Lung (tissue), 12 donors: Measurements from ENCODE around the gene HBB. TPM values are rescaled to one million over a fixed set of nuclear protein-coding genes. Genes with fewer than 3 reads are reported as not detected.

ENCODE experiments used
- ATAC-seq: fragments of 200-7000 bp; cut with Tn5 transposase; one replicate; pipeline ENCODE4 v1.9.1; 2020; ENCODE audit warnings: moderate number of reproducible peaks; ENCODE audit not compliant: insufficient read depth, low FRiP score
- DNase-seq, 3 donors: peaks; one replicate each; pipeline ENCODE4 v3.0.0-alpha.2; 2013 to 2017
- H3K27ac ChIP-seq, 2 donors: one replicate each; pipeline ENCODE4 v1.5.1; 2013; ENCODE audit warnings: mild to moderate bottlenecking in 2 of 2, moderate library complexity in 2 of 2, control low read depth in 1 of 2, inconsistent platforms in 1 of 2, low read depth in 1 of 2, low read length in 1 of 2
- H3K27me3 ChIP-seq, 3 donors: one replicate each; pipeline ENCODE4 v1.5.1; 2013; ENCODE audit warnings: low read length in 2 of 3; ENCODE audit not compliant: control insufficient read depth in 3 of 3, insufficient read depth in 3 of 3
- H3K36me3 ChIP-seq, 4 donors: one replicate each; pipeline ENCODE4 v1.5.1; 2013; ENCODE audit warnings: low read length in 4 of 4, mild to moderate bottlenecking in 1 of 4, moderate library complexity in 1 of 4; ENCODE audit not compliant: control insufficient read depth in 4 of 4, insufficient read depth in 4 of 4
- H3K4me1 ChIP-seq, 5 donors: one replicate each; pipeline ENCODE4 v1.5.1; 2013; ENCODE audit warnings: low read length in 5 of 5, mild to moderate bottlenecking in 2 of 5, moderate library complexity in 1 of 5; ENCODE audit not compliant: control insufficient read depth in 5 of 5, insufficient read depth in 5 of 5
- H3K4me3 ChIP-seq: one replicate; pipeline ENCODE4 v1.5.1; 2013; ENCODE audit warnings: mild to moderate bottlenecking, control low read depth, moderate library complexity
- H3K9ac ChIP-seq, 2 donors: one replicate each; pipeline ENCODE4 v1.5.1; 2013; ENCODE audit warnings: low read length in 2 of 2, control low read depth in 1 of 2; ENCODE audit not compliant: insufficient read depth in 1 of 2
- H3K9me3 ChIP-seq, 4 donors: one replicate each; pipeline ENCODE4 v1.5.1; 2013; ENCODE audit warnings: low read length in 3 of 4, mild to moderate bottlenecking in 1 of 4, moderate library complexity in 1 of 4; ENCODE audit not compliant: control insufficient read depth in 4 of 4, insufficient read depth in 3 of 4
- CTCF ChIP-seq: IDR thresholded peaks from 2 replicates; pipeline ENCODE4 v1.5.1; 2012; ENCODE audit warnings: mild to moderate bottlenecking; ENCODE audit errors: control extremely low read depth, extremely low read depth
- WGBS, 2 donors: extraction: QIAGEN DNeasy Blood & Tissue Kit; methylation state at CpG; one replicate each; pipeline ENCODE4 v1.1.7; 2013; 5-methylcytosine and 5-hydroxymethylcytosine counted together
- polyA plus RNA-seq, 2 donors: library from polyadenylated mRNA; stranded (reverse); fragments of 200-250 nt; gene quantifications; one replicate each; pipeline ENCODE4 v1.2.1, GENCODE V29; 2013
- total RNA-seq, 2 donors: library from RNA; depleted of rRNA in 1 of 2; stranded (reverse); fragments of >200 nt in 1 of 2; gene quantifications; one replicate each; pipeline ENCODE4 v1.2.1, GENCODE V29; 2014 to 2021
- donor health status: control.
- donor health status: control.
- donor health status: Bipolar disorder and iron deficiency.
- donor health status: healthy.
- donor health status: DM: yes; HTN: yes; CAD: no.

HBB gene
- total and polyA plus RNA-seq, 4 donors = 39.4 to 1,072 (median 651) TPM

- no peaks in the 10 kb centered on the region for H3K9me3 ChIP-seq
- DNase-seq (no peak), ATAC-seq (no peak)
- no peak for TF ChIP-seq CTCF
- H3K27ac ChIP-seq = no peak overlapping the region
- H3K4me1 ChIP-seq = no peaks in the 10 kb centered on the region
- H3K4me3 ChIP-seq = no peak overlapping the region
- H3K36me3 ChIP-seq = no peaks in the 10 kb centered on the region
- WGBS, 2 donors = 81 to 88% methylated on average over 2 of the region's 2 CpGs
- H3K9ac ChIP-seq = no peak overlapping the region
- no peaks in the 10 kb centered on the region for H3K27me3 ChIP-seq
These were observed 2.9 kb upstream of the HBB start for GRCh38 chr11:5229796-5230195.

GRCh38 chr11:5229356-5229755 is 2.5 kb upstream of the HBB start:
- Histone ChIP-seq H3K9ac (no peak overlapping the region), H3K4me3 (no peak overlapping the region), H3K9me3 (no peaks in the 10 kb centered on the region), H3K36me3 (no peaks in the 10 kb centered on the region), H3K27me3 (no peaks in the 10 kb centered on the region), H3K27ac (no peak overlapping the region), H3K4me1 (no peaks in the 10 kb centered on the region)
- WGBS, 2 donors = 92 to 93% methylated on average over 1 of the region's 1 CpG
- no peak for TF ChIP-seq CTCF
- ATAC-seq (no peak), DNase-seq (no peak)

- Histone ChIP-seq H3K9me3 (no peaks in the 10 kb centered on the region), H3K9ac (no peak overlapping the region), H3K27me3 (no peaks in the 10 kb centered on the region), H3K4me1 (no peaks in the 10 kb centered on the region), H3K27ac (no peak overlapping the region), H3K36me3 (no peaks in the 10 kb centered on the region), H3K4me3 (no peak overlapping the region)
- no peak for TF ChIP-seq CTCF
- ATAC-seq (no peak), DNase-seq (no peak)
- WGBS, 2 donors = 71 to 85% methylated on average over 5 of the region's 5 CpGs
These were observed 1.3 kb upstream of the HBB start for GRCh38 chr11:5228124-5228523.

- no peaks in the 10 kb centered on the region for H3K36me3 ChIP-seq
- H3K27ac ChIP-seq = no peak overlapping the region
- H3K27me3 ChIP-seq = no peaks in the 10 kb centered on the region
- DNase-seq (no peak), ATAC-seq (no peak)
- H3K4me1 ChIP-seq = no peaks in the 10 kb centered on the region
- H3K9ac ChIP-seq = no peak overlapping the region
- no peaks in the 10 kb centered on the region for H3K9me3 ChIP-seq
- H3K4me3 ChIP-seq = no peak overlapping the region
- TF ChIP-seq CTCF = no peak
- WGBS, 2 donors = 34 to 59% methylated on average over 1 of the region's 1 CpG
These were observed 810 bp upstream of the HBB start for GRCh38 chr11:5227681-5228080.
